Suprapubic skin (tissue), 3 donors: ENCODE results near the gene CACNA2D3.

Experiments used
- CTCF ChIP-seq, 2 donors: fragments of 200-600 bp in 1 of 2; fragments of 450-650 bp in 1 of 2; sonication (generic) in 1 of 2; IDR thresholded peaks; one replicate each; pipeline ENCODE4 v1.5.1; 2016 to 2019; ENCODE audit warnings: antibody characterized with exemption in 2 of 2, mild to moderate bottlenecking in 1 of 2, moderate library complexity in 1 of 2
- EP300 ChIP-seq: sonication (generic); formaldehyde crosslinking; IDR thresholded peaks from one replicate; pipeline ENCODE4 v1.6.1; 2017; ENCODE audit warnings: antibody characterized with exemption

- TF ChIP-seq CTCF (IDR thresholded peaks at IDR 0.05): no peak
- TF ChIP-seq EP300: no peak
Measured at GRCh38 chr3:54746722-54747121, 624.4 kb downstream of the CACNA2D3 start.
